ENCODE results near the gene SOD2.
"Not testable (repeated sequence)": the region's sequence is repeated elsewhere in the genome, so short reads cannot be mapped to it uniquely, and the experiment has no call there.

SOD2 gene

DNA sequence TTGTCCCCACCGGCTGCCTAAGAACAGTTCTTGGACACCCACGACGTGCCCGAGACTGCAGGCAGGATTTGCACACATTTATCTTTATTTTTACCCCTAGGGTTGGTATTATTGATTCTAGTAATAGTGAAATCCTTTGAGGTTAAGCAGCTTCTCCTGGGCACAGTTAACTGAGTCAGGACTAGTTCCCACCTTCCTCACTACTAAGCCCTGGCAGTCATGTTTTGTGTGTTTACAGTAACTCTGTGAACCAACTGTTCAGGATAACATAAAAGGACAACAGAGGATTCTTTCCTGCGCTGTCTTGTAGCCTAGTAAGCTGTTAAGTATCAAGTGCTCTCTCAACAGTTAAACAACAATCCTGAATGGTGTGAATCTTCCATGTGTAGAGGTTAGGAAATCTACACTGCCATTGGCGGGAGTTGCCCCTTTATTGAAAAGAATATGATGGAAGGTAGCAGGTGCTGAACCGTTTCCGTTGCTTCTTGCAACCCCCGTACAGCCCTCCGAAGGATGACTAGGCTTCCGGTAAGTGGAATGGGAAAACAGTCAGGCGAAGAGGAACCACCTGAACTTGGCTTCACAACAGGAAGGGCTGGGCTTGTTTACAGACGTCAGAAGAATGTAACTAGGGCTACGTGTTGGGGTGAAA, 979 bp upstream of the SOD2 start:
- Histone ChIP-seq H3K4me3 (peak overlapping the region; percentile 80), H3K27ac (peak overlapping the region; percentile 96 to 98)
- TF ChIP-seq, protein P1, sequence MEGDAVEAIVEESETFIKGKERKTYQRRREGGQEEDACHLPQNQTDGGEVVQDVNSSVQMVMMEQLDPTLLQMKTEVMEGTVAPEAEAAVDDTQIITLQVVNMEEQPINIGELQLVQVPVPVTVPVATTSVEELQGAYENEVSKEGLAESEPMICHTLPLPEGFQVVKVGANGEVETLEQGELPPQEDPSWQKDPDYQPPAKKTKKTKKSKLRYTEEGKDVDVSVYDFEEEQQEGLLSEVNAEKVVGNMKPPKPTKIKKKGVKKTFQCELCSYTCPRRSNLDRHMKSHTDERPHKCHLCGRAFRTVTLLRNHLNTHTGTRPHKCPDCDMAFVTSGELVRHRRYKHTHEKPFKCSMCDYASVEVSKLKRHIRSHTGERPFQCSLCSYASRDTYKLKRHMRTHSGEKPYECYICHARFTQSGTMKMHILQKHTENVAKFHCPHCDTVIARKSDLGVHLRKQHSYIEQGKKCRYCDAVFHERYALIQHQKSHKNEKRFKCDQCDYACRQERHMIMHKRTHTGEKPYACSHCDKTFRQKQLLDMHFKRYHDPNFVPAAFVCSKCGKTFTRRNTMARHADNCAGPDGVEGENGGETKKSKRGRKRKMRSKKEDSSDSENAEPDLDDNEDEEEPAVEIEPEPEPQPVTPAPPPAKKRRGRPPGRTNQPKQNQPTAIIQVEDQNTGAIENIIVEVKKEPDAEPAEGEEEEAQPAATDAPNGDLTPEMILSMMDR (IDR thresholded peaks at IDR 0.05) = no peak
- no peak for DNase-seq (ENCODE audit: low spot score)

DNA sequence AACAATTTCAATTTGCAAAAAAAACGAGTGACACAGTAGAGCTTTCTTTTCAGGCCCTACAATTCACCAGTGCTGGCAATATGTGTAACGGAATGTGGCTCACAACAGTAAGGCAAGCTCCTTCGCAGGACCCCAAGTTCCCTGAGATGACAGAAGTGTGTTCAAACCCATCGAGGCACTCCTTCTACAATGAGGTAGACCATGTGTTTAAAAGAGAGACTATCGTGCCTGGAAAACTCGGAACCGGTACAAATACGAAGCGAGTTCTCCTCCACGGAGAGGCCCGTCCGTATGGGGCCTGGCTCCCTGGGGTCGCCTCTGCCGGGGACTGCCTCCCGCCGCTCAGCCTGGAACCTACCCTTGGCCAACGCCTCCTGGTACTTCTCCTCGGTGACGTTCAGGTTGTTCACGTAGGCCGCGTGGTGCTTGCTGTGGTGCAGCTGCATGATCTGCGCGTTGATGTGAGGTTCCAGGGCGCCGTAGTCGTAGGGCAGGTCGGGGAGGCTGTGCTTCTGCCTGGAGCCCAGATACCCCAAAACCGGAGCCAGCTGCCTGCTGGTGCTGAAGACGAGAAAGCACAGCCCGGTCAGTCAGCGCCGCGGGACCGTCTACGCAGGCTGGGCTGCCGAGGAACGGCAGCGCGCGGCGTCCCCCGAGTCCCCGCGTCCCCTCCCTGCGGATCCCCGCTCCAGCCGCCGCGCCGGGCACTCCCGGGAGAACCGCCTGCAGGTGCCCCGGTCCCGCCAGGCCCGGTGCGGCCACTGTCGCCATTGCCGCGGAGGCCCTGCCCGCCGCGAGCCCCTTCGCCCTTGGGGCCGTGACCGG, 526 bp downstream of the SOD2 start:
- TF ChIP-seq, protein P1 (IDR thresholded peaks at IDR 0.05) = no peak
- peak; percentile 82 for DNase-seq (ENCODE audit: low spot score)

GRCh38 chr6:159691963-159692287, 1.1 kb downstream of the SOD2 start:
- Histone ChIP-seq H3K4me3 (peak overlapping the region; percentile 80), H3K27ac (peak overlapping the region; percentile 96 to 98)
- TF ChIP-seq, protein P1 (IDR thresholded peaks at IDR 0.05) = no peak
- no peak for DNase-seq (ENCODE audit: low spot score)

More for the DNA sequence above, 526 bp downstream of the SOD2 start:
- Histone ChIP-seq H3K4me3 (peak overlapping the region; percentile 80), H3K27ac (peak overlapping the region; percentile 96 to 98)

GRCh38 chr6:159691133-159691962, 1.7 kb downstream of the SOD2 start:
- peak overlapping the region; percentile 96 to 98 for H3K27ac ChIP-seq
- TF ChIP-seq, protein P1 (IDR thresholded peaks at IDR 0.05) = peak; percentile 71
- no peak for DNase-seq (ENCODE audit: low spot score)
- peak overlapping the region; percentile 80 for H3K4me3 ChIP-seq

DNA sequence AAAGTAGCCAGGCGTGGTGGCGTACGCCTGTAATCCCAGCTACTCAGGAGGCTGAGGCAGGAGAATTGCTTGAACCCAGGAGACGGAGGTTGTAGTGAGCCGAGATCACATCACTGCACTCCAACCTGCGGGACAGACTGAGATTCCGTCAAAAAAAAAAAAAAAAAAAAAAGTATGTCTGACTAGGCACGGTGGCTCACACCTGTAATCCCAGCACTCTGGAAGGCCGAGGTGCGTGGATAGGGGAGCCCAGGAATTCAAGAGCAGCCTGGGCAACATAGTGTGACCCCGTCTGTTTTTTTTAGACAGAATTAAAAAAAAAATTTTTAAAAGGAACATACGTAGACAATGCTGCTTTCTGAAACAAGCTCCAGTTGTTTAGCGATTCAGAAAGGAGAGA, 2.9 kb downstream of the SOD2 start:
- DNase-seq (ENCODE audit: low spot score); H3K27ac ChIP-seq; H3K4me3 ChIP-seq: not testable (repeated sequence)

GRCh38 chr6:159689001-159689400, 4.0 kb downstream of the SOD2 start:
- DNase-seq (ENCODE audit: low spot score) = no peak
- Histone ChIP-seq H3K27ac (no peak overlapping the region), H3K4me3 (no peak overlapping the region)
- TF ChIP-seq, protein P1 (IDR thresholded peaks at IDR 0.05) = no peak

GRCh38 chr6:159688266-159688905, 4.7 kb downstream of the SOD2 start:
- Histone ChIP-seq H3K4me3 (no peak overlapping the region), H3K27ac (no peak overlapping the region)
- TF ChIP-seq, protein P1 (IDR thresholded peaks at IDR 0.05) = no peak
- DNase-seq (ENCODE audit: low spot score) = no peak
